ENCODE data around the gene FRMPD1.
"Not testable (repeated sequence)": the region's sequence is repeated elsewhere in the genome, so short reads cannot be mapped to it uniquely, and the experiment has no call there.

FRMPD1 gene

DNA sequence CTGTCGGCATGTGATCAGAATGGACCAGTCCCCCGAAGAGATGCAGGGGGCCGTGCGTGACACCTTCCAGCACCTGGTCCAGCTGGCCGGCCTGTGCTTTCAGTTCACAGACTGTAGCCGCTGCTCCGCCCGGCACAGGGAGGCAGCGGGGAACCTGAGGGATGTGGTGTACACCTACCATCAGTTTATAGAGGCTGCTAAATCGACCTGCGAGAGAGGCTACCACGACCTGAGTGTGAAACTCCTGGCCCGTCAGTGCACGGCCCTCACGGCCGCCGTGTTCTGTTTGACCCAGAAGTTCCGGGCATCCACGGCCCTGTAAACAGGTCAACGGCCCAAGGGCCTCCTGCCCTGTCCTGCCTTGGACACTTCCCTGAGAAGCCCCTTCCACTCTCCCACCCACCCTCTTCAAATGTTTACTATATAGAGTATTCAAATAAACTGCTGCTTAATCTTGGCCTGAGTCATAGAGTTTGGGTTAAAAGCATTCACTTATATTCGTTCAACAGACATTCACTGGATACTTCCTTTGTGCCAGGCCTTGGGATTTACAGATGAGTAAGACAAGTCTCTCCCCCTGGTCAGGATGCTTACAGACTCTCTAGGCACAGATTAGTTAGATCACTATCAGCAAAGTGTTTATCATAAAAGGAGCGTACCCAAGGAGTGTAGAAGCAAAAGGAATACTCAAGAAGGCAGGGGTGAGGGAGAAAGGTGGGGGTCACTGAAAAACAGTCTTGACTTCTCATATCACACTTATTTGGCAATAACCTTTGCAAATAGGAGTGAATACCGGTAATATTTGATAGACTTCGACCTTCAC lies 95.9 kb downstream of the FRMPD1 start:
- DNase-seq: no peak

DNA sequence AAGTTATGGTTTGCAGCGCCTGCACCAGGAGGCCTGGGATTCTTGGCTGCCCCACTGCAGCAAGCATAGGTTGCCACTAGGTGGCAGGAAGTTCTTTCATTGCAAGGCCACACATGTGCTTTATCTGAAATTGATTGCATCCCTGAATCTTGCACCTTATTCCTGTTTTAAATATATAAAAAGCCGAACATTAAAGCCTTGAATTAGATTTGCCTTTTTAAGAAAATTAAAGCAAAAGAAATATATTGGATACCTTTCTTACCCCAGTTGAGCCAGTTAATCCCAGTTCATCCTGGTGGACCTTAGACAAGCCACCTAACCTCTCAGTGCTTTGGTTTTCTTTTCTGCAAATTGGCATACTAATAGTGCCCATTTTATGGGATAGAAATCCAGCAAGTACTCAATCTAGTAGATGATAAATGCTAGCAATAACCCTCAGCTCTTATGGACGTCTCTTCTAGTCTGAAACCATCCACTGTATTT lies 96.6 kb downstream of the FRMPD1 start:
- DNase-seq: peak in 2 of 4 experiments; percentile 15 to 23

- no peak for DNase-seq
These were observed 98.4 kb downstream of the FRMPD1 start for GRCh38 chr9:37749129-37749528.

DNA sequence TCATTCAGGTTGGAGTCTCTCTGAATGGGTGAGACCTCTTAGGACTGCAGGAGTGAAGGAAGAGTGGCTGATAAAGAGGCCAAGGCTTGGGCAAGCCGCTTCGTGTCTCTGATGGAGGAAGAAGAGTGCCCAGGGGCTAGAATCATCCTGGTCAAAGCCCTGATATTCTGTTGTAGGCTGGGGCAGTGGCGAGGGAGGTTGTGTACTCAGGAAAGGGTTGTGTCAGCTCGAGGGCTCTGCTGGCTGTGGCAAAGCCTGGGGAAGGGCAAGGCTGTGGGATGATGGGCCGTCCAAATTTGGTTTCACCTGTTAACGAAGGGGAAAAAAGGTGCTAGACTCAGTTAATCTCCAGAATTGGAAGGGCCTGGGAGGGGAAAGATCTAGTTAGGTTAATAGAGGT lies 100.4 kb downstream of the FRMPD1 start:
- DNase-seq: no peak

GRCh38 chr9:37751704-37752103 lies 101.0 kb downstream of the FRMPD1 start:
- not testable (repeated sequence) for DNase-seq

GRCh38 chr9:37752112-37752511 lies 101.4 kb downstream of the FRMPD1 start:
- DNase-seq: not testable (repeated sequence)

DNA sequence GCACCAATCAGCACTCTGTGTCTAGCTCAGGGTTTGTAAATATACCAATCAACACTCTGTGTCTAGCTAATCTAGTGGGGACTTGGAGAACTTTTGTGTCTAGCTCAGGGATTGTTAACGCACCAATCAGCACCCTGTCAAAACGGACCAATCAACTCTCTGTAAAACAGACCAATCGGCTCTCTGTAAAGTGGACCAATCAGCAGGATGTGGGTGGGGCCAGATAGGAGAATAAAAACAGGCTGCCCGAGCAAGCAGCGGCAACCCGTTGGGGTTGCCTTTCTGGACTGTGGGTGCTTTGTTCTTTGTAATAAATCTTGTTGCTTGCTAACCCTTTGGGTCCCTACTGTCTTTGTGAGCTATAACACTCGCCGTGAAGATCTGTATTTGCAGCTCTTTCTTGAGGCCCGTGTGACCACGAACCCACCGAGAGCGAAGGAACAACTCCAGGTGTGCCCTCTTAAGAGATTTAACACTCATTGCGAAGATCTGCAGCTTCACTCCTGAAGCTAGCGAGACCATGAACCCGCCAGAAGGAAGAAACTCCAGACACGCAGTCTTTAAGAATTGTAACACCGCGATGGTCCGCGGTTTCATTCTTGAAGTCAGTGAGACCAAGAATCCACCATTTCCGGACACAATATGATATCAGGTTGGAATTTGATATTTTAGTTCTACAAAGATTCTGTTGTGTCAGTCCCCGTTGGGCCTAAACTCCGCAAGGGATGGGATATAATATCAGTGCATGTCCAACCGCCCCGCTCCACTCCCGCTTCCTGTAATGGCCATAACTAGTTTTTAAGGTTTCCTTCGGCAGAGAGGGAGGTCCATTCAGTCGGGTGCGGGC lies 102.1 kb downstream of the FRMPD1 start:
- no peak for DNase-seq

- DNase-seq: peak; percentile 28 to 61 (median 50)
These were observed 102.9 kb downstream of the FRMPD1 start, which contains the start of gene TRMT10B for GRCh38 chr9:37753489-37754190. TSS of gene TRMT10B (plus strand) at chr9:37753805. CDS start at chr9:37761932, 8,127 bp downstream.

- no peak for DNase-seq
These were observed 108.0 kb downstream of the FRMPD1 start for GRCh38 chr9:37758747-37759146.

DNA sequence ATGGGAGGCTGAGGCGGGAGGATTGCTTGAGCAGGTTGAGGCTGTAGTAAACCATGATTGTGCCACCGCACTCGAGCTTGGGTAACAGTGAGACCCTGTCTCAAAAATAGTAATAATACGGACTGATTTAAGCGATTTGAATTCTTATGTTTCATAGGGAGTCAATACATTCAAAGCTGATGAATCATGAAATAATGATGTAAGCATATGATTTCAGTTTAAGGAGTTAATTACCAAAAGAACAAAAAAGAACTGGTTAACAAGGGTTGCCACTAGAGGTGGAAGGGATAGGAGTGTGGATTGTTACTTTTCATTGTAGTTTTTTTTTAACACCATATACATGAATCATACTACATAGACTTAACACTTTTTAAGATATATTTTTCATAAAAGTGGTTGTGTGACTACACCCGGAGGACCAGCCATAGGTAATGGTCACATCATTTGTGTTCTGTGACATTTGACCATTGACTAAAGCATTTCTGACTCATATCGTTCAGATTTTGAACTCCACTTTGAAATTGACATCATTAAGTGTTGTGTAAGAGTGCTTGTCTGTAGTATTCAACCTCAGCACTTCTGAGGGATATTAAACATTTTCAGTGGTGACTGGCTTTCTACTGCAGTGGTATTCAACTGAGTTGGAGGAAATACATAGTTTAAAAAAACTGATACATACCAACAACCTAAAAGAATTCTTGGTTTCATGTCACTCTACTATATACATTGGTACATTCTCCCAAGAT lies 109.8 kb downstream of the FRMPD1 start:
- no peak for DNase-seq

DNA sequence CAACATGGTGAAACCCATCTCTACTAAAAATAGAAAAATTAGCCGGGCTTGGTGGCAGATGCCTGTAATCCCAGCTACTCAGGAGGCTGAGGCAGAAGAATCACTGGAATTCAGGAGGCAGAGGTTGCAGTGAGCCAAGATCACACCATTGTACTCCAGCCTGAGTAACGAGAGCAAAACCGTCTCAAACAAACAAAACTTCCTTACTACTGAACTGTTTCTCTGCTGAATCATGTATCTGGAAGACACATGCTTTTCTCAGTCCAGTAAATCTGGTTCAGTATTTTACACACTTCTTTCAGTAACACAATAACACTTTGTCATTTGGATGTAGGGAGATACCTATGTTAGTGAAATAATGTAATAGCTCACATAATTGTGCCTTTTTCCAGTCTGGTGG lies 110.8 kb downstream of the FRMPD1 start:
- no peak for DNase-seq

DNA sequence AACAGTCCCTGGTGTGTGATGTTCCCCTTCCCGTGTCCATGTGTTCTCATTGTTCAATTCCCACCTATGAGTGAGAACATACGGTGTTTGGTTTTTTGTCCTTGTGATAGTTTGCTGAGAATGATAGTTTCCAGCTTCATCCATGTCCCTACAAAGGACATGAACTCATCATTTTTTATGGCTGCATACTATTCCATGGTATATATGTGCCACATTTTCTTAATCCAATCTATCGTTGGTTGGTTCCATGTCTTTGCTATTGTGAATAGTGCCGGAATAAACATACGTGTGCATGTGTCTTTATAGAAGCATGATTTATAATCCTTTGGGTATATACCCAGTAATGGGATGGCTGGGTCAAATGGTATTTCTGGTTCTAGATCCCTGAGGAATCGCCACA lies 114.5 kb downstream of the FRMPD1 start:
- not testable (repeated sequence) for DNase-seq

DNA sequence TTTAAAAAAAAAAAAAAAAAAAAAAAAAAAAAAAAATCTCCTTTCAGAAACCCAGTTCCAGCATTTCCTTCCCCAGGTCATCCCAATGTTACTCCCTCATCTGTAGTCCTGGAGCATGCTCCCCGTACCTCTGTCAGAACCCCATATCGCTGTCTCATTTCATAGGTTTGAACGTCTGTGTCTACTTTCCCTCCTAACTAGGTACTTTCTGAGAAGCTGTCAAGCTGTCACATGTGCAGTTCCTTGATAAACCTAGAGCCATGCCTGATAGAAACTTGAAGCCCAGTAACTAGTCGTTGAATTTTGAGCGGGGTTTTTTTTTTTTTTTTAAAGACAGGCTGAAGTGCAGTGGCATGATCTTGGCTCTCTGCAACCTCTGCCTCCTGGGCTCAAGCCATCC lies 118.6 kb downstream of the FRMPD1 start:
- no peak for DNase-seq

- DNase-seq: no peak
These were observed 119.2 kb downstream of the FRMPD1 start for GRCh38 chr9:37769995-37770394.

DNA sequence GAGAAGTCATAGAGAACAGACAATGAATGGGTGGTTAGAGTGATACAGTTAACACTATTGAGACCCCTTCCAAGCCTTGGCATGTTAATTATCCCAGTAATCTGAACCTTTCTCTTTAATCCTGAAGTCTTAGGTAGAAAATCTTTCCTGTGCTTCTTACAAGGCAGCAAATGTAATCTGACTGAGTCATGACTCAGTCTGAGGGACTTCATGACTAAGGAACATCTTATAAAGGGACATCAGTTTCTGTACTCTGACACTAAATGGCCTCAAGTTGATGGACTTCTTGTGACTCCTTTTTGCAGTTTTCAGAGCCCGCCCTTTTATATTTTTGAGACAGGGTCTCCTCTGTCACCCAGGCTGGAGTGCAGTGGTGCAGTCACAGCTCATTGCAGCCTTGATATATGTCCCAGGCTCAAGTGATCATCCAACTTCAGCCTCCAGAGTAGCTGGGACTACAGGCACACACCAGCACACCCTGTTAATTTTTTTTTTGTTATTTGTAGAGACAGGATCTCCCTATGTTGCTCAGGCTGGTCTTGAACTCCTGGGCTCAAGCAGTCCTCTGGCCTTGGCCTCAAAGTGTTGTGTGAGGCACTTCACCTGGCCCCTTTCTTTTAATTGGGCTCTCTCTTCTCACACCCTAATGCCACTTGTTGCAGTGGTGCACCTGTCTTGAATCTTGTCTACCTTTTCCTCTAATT lies 124.6 kb downstream of the FRMPD1 start:
- DNase-seq: no peak

DNA sequence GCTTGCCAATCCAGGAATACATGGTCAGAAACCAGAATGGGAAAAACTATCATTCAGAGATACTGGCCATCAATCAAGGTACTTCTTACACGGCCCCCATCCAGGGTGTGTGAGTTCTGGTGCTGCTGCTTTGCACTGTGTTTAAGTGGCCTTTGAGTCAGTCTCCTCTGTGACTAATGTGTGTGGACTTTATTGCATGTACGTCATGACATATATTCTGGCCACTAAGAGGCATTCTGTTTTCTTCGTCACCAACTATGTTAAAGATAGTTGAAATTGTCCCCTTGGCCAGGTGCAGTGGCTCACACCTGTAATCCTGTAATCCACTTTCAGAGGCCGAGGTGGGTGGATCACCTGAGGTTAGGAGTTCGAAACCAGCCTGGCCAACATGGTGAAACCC lies 125.6 kb downstream of the FRMPD1 start:
- DNase-seq: no peak

DNA sequence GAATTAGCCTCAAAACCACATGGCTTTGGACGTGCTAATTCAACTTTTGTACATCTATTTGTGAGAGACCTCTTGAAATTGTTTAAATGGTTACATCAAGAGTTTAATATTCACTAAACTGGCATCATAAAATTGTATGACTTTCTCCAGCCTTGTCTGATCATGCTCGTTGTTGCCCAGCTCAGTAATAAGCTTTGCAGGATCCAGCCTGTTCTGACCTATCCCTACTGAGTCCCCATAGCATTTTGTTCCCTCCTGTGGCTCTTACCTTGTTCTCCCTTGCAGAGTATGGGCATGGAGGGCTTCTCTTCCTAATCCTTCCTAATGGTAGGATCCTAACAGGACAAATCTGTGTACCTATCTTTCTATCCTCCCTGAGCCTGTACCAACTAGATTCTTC lies 127.8 kb downstream of the FRMPD1 start:
- DNase-seq: no peak

- DNase-seq: no peak
These were observed 133.5 kb downstream of the FRMPD1 start for GRCh38 chr9:37784291-37784615.

DNA sequence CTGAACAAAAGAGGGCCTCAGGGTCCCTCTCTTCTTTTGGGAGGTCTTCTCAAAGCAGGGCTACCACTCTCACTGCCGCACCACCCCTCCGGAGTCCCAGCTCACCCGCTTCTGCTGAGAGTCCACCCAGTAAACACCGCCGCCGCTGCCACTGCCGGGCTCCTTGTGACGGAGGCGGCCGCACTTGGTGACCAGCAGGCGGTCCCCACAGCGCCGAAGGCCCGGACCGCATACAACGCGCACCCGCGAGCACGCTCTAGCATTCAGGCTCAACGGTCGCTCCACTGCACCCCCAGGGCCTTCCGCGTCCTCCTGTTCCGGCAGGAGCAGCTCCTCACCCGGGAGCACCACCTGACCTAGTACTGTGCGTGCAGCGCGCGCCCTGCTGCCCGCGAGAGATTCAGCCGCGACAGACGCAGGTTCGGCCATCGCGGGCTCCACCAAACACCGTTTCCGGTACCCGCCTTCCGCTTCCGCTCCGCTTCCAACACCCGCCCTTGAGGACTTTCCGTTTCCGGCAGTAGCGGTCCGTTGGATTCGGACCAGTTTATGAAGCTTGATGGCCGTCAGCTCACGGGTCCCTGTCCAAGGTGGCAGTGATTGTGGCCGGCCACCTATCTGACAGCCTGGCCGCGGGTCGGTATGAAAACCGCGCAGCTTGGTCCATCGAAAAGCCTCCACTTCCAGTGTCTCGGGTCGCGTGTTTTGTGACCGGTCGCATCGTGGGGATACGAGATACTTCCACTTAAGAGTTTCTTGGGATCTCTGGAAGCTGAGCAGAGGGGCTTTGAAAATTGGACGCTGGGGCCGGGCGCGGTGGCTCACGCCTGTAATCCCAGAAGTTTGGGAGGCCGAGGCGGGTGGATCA lies 134.1 kb downstream of the FRMPD1 start, which contains the start of gene EXOSC3:
TSS of gene EXOSC3 (minus strand) at position 449 of the 868 bp plus-strand sequence. CDS start at position 429, 20 bp downstream.
- peak; percentile 59 to 77 (median 68) for DNase-seq

DNA sequence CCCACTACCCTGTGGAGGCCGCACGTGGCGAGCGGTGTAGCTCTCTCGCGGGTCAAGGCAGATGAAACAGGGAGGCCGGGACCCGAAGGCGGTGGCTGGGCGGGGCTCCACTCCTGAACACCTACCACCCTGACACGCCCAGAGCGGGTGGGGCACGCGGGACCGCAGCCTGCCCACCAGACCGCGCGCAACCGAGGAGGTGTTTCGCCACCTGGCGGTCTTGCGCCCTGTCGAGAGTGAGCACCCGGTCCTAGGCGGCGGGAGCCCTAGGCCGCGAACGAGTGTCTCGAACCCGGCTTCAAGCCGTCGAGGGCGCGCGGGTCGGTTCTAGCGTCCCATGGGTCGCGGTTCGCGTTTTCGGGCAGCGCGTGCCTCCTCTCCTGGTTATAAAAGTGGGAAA lies 136.3 kb downstream of the FRMPD1 start:
- no peak for DNase-seq

- no peak for DNase-seq
These were observed 137.6 kb downstream of the FRMPD1 start for GRCh38 chr9:37788332-37788731.

Data from activated naive CD4-positive, alpha-beta T cell (primary cell).